ENCODE results near the gene PTPRN2. TPM values are rescaled to one million over a fixed set of nuclear protein-coding genes. Genes with fewer than 3 reads are reported as not detected.
A peak's percentile ranks its signal among the peaks of the same experiment; 100 is the strongest.

The PTPRN2 gene
- total and polyA plus RNA-seq, 7 donors = 0.47 to 0.82 (median 0.51) TPM

- intact Hi-C loops (cut with DNase I) = no loop called here
- DNase-seq (peak in 1 of 2 donors; percentile 4), ATAC-seq (no peak)
- Histone ChIP-seq H3K9me3 (peaks cover 3% of the 10 kb centered on the region), H3K4me1 (no peaks in the 10 kb centered on the region), H3K27ac (no peak overlapping the region), H3K27me3 (ENCODE audit: insufficient read depth in 3 of 3, low read length in 2 of 3) (no peaks in the 10 kb centered on the region), H3K36me3 (ENCODE audit: insufficient read depth in 1 of 2, low read depth in 1 of 2) (no peaks in the 10 kb centered on the region), H3K4me3 (no peak overlapping the region)
- TF ChIP-seq CTCF (IDR thresholded peaks at IDR 0.05) = no peak
- whole genome bisulfite sequencing, 3 donors = 78 to 83% (median 78%) methylated on average over 23 to 25 of the region's 25 CpGs
These were observed 811.9 kb downstream of the PTPRN2 start for GRCh38 chr7:157775560-157776332.

GRCh38 chr7:157775021-157775559 lies 812.5 kb downstream of the PTPRN2 start:
- Histone ChIP-seq H3K36me3 (ENCODE audit: insufficient read depth in 1 of 2, low read depth in 1 of 2) (no peaks in the 10 kb centered on the region), H3K4me1 (no peaks in the 10 kb centered on the region), H3K27me3 (ENCODE audit: insufficient read depth in 3 of 3, low read length in 2 of 3) (peaks cover 0 to under 1% (median 0%) of the 10 kb centered on the region in 3 donors), H3K27ac (no peak overlapping the region), H3K9me3 (peaks cover 3% of the 10 kb centered on the region), H3K4me3 (no peak overlapping the region)
- DNase-seq (peak in 1 of 2 donors; percentile 6), ATAC-seq (no peak)
- intact Hi-C loops (cut with DNase I) = no loop called here
- WGBS, 3 donors = 82 to 86% (median 83%) methylated on average over 25 of the region's 25 CpGs
- TF ChIP-seq CTCF (IDR thresholded peaks at IDR 0.05) = no peak

GRCh38 chr7:157774495-157774894 lies 813.1 kb downstream of the PTPRN2 start:
- Histone ChIP-seq H3K36me3 (ENCODE audit: insufficient read depth in 1 of 2, low read depth in 1 of 2) (no peaks in the 10 kb centered on the region), H3K4me1 (no peaks in the 10 kb centered on the region), H3K27me3 (ENCODE audit: insufficient read depth in 3 of 3, low read length in 2 of 3) (peaks cover 0 to 6% (median 0%) of the 10 kb centered on the region in 3 donors), H3K27ac (no peak overlapping the region), H3K4me3 (no peak overlapping the region), H3K9me3 (peaks cover 3% of the 10 kb centered on the region)
- intact Hi-C loops (cut with DNase I) = no loop called here
- DNase-seq (peak in 1 of 2 donors; percentile 2), ATAC-seq (no peak)
- WGBS, 3 donors = 79 to 85% (median 84%) methylated on average over 11 of the region's 11 CpGs
- TF ChIP-seq CTCF (IDR thresholded peaks at IDR 0.05) = no peak

- no peak for ATAC-seq
- peaks cover 0 to 6% (median under 1%) of the 10 kb centered on the region in 3 donors for H3K27me3 ChIP-seq (ENCODE audit: insufficient read depth in 3 of 3, low read length in 2 of 3)
- intact Hi-C loops (cut with DNase I) = no loop called here
- peaks cover 3% of the 10 kb centered on the region for H3K9me3 ChIP-seq
- no peak for TF ChIP-seq CTCF (IDR thresholded peaks at IDR 0.05)
- no peaks in the 10 kb centered on the region for H3K4me1 ChIP-seq
- H3K36me3 ChIP-seq (ENCODE audit: insufficient read depth in 1 of 2, low read depth in 1 of 2) = no peaks in the 10 kb centered on the region
- no peak for DNase-seq
- no peak overlapping the region for H3K4me3 ChIP-seq
- WGBS, 3 donors = 75 to 85% (median 78%) methylated on average over 9 of the region's 9 CpGs
- no peak overlapping the region for H3K27ac ChIP-seq
These were observed 814.3 kb downstream of the PTPRN2 start for GRCh38 chr7:157773361-157773760.

All from psoas muscle (tissue), 8 donors.